Endometrial microvascular endothelial cells (primary cell): ENCODE measurements around the gene ACTG2. TPM values are rescaled to one million over a fixed set of nuclear protein-coding genes. Genes with fewer than 3 reads are reported as not detected.

Experiments used
- in situ Hi-C: cut with HindIII; loops from 2 replicates; pipeline ENCODE4 v1.10.0; 2017; ENCODE audit warnings: low sequenced_read_pairs, low pct_unique_long_range_greater_than_20kb; ENCODE audit errors: inconsistent ontology term
- total RNA-seq: library from RNA; depleted of rRNA; stranded (reverse); fragments of >200 nt; gene quantifications from one replicate; pipeline ENCODE4 v1.2.3, GENCODE V29; 2015; ENCODE audit errors: inconsistent ontology term

Gene ACTG2
- total RNA-seq, 1 donor from 2014 or later = 2.7 TPM

GRCh38 chr2:73952499-73953446 is 60.0 kb downstream of the ACTG2 start:
- in situ Hi-C loops = no loop called here

GRCh38 chr2:73956218-73956865 is 63.5 kb downstream of the ACTG2 start:
- in situ Hi-C loops = no loop called here

GRCh38 chr2:73961274-73961673 is 68.5 kb downstream of the ACTG2 start:
- in situ Hi-C loops = no loop called here

GRCh38 chr2:73961823-73962615 is 69.2 kb downstream of the ACTG2 start:
- in situ Hi-C loops = no loop called here

GRCh38 chr2:73962798-73963197 is 70.0 kb downstream of the ACTG2 start:
- in situ Hi-C loops = no loop called here

GRCh38 chr2:73963385-73964120 is 70.7 kb downstream of the ACTG2 start:
- in situ Hi-C loops = no loop called here

- in situ Hi-C loops = no loop called here
Observed at GRCh38 chr2:73964223-73964622, 71.4 kb downstream of the ACTG2 start.

GRCh38 chr2:73965053-73965452 is 72.2 kb downstream of the ACTG2 start:
- in situ Hi-C loops = no loop called here

- in situ Hi-C loops = no loop called here
Observed at GRCh38 chr2:73968357-73968937, 75.6 kb downstream of the ACTG2 start.

- in situ Hi-C loops = no loop called here
Observed at GRCh38 chr2:73969356-73969755, 76.5 kb downstream of the ACTG2 start.

Other genes starting within 250 kb of the ACTG2 start
- 79.0 TPM for gene TPRKB, start 155.7 kb upstream of the ACTG2 start, total RNA-seq
- 30.2 TPM for gene DUSP11, start 112.9 kb upstream of the ACTG2 start, total RNA-seq
- not detected for gene C2orf78, start 108.8 kb upstream of the ACTG2 start, total RNA-seq
- 13.9 TPM for gene STAMBP, start 64.0 kb upstream of the ACTG2 start, total RNA-seq
- 48.4 TPM for gene DGUOK, start 33.9 kb downstream of the ACTG2 start, total RNA-seq
- 3.3 TPM for gene TET3, start 91.9 kb downstream of the ACTG2 start, total RNA-seq